ENCODE measurements around the gene GPS2.
"Not testable (repeated sequence)": the region's sequence is repeated elsewhere in the genome, so short reads cannot be mapped to it uniquely, and the experiment has no call there.

The GPS2 gene

GRCh38 chr17:7346761-7347614 lies 31.8 kb upstream of the GPS2 start:
- Histone ChIP-seq H3K27me3 (no peaks in the 10 kb centered on the region), H3K4me1 (ENCODE audit: control insufficient read depth in 1 of 2, insufficient read depth in 1 of 2, low read depth in 1 of 2, low read length in 1 of 2) (peaks cover 14 to 18% of the 10 kb centered on the region in 2 experiments), H3K27ac (no peak overlapping the region), H3K4me3 (ENCODE audit: low read depth in 1 of 2, low read length in 1 of 2) (no peak overlapping the region), H3K36me3 (peaks cover 98% of the 10 kb centered on the region), H3K9me3 (peaks cover 5% of the 10 kb centered on the region)
- TF ChIP-seq CTCF (IDR thresholded peaks at IDR 0.05): no peak

GRCh38 chr17:7343250-7343649 lies 28.1 kb upstream of the GPS2 start:
- H3K36me3 ChIP-seq: peaks cover 100% of the 10 kb centered on the region
- TF ChIP-seq CTCF (IDR thresholded peaks at IDR 0.05): no peak
- H3K27ac ChIP-seq: peak overlapping the region; percentile 25

GRCh38 chr17:7341842-7342241 lies 26.7 kb upstream of the GPS2 start:
- H3K36me3 ChIP-seq: peaks cover 88% of the 10 kb centered on the region
- no peaks in the 10 kb centered on the region for H3K27me3 ChIP-seq
- no peak overlapping the region for H3K27ac ChIP-seq
- no peak for TF ChIP-seq CTCF (IDR thresholded peaks at IDR 0.05)
- no peak overlapping the region for H3K4me3 ChIP-seq (ENCODE audit: low read depth in 1 of 2, low read length in 1 of 2)
- H3K9me3 ChIP-seq: peaks cover 5% of the 10 kb centered on the region
- peaks cover 27 to 28% of the 10 kb centered on the region in 2 experiments for H3K4me1 ChIP-seq (ENCODE audit: control insufficient read depth in 1 of 2, insufficient read depth in 1 of 2, low read depth in 1 of 2, low read length in 1 of 2)

More at GRCh38 chr17:7343250-7343649, 28.1 kb upstream of the GPS2 start:
- peaks cover 12 to 14% of the 10 kb centered on the region in 2 experiments for H3K4me1 ChIP-seq (ENCODE audit: control insufficient read depth in 1 of 2, insufficient read depth in 1 of 2, low read depth in 1 of 2, low read length in 1 of 2)
- H3K27me3 ChIP-seq: no peaks in the 10 kb centered on the region
- no peak overlapping the region for H3K4me3 ChIP-seq (ENCODE audit: low read depth in 1 of 2, low read length in 1 of 2)
- peaks cover 5% of the 10 kb centered on the region for H3K9me3 ChIP-seq

GRCh38 chr17:7340179-7340578 lies 25.0 kb upstream of the GPS2 start:
- no peaks in the 10 kb centered on the region for H3K9me3 ChIP-seq
- peaks cover 71% of the 10 kb centered on the region for H3K36me3 ChIP-seq
- no peak overlapping the region for H3K4me3 ChIP-seq (ENCODE audit: low read depth in 1 of 2, low read length in 1 of 2)
- peaks cover 43 to 44% of the 10 kb centered on the region in 2 experiments for H3K4me1 ChIP-seq (ENCODE audit: control insufficient read depth in 1 of 2, insufficient read depth in 1 of 2, low read depth in 1 of 2, low read length in 1 of 2)
- H3K27me3 ChIP-seq: no peaks in the 10 kb centered on the region
- H3K27ac ChIP-seq: no peak overlapping the region
- no peak for TF ChIP-seq CTCF (IDR thresholded peaks at IDR 0.05)

- Histone ChIP-seq H3K4me3 (ENCODE audit: low read depth in 1 of 2, low read length in 1 of 2) (peak overlapping the region; percentile 86 to 96), H3K36me3 (peaks cover 46% of the 10 kb centered on the region), H3K4me1 (ENCODE audit: control insufficient read depth in 1 of 2, insufficient read depth in 1 of 2, low read depth in 1 of 2, low read length in 1 of 2) (peaks cover 45 to 50% of the 10 kb centered on the region in 2 experiments), H3K27ac (peak overlapping the region; percentile 86)
- not testable (repeated sequence) for H3K9me3 ChIP-seq, H3K27me3 ChIP-seq
These were observed 22.4 kb upstream of the GPS2 start for GRCh38 chr17:7337600-7337999.

Data from neutrophil (primary cell).